ENCODE measurements around the gene TGFBR3L.

DNA sequence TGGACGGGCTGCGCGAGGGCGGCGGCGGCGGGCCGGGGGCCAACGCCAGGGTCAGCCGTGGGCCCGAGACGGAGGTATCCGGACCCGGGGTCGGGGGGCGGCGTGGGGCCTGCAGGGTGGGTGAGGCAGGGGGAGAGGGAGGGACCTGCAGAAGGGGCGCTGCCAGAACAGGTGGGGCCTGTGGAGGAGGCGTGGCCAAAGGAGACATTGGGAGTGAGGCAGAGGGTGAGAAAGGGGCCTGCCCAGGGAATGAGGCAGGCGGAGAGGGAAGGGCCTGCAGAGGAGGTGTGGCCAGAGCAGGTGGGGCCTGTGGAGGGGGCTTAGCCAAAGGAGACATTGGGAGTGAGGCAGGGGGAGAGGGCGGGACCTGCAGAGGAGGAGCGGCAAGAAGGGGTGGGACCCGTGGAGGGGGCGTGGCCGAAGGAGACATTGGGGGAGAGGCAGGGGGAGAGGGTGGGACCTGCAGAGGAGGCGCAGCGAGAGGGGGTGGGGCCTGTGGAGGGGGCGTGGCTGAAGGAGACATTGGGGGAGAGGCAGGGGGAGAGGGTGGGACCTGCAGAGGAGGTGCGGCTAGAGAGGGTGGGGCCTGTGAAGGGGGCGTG is 44.6 kb upstream of the TGFBR3L start:
- TF ChIP-seq, protein P1, sequence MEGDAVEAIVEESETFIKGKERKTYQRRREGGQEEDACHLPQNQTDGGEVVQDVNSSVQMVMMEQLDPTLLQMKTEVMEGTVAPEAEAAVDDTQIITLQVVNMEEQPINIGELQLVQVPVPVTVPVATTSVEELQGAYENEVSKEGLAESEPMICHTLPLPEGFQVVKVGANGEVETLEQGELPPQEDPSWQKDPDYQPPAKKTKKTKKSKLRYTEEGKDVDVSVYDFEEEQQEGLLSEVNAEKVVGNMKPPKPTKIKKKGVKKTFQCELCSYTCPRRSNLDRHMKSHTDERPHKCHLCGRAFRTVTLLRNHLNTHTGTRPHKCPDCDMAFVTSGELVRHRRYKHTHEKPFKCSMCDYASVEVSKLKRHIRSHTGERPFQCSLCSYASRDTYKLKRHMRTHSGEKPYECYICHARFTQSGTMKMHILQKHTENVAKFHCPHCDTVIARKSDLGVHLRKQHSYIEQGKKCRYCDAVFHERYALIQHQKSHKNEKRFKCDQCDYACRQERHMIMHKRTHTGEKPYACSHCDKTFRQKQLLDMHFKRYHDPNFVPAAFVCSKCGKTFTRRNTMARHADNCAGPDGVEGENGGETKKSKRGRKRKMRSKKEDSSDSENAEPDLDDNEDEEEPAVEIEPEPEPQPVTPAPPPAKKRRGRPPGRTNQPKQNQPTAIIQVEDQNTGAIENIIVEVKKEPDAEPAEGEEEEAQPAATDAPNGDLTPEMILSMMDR (IDR thresholded peaks at IDR 0.05) = no peak
- TF ChIP-seq EZH2 (IDR thresholded peaks at IDR 0.05) (no peak), EZH2phosphoT487 (IDR thresholded peaks at IDR 0.05) (no peak)

Data from neural progenitor cell (in vitro differentiated cells).